Liver (tissue), 9 donors: ENCODE data around the gene MAP1LC3B2. TPM values are rescaled to one million over a fixed set of nuclear protein-coding genes. Genes with fewer than 3 reads are reported as not detected.
"Not testable (repeated sequence)": the region's sequence is repeated elsewhere in the genome, so short reads cannot be mapped to it uniquely, and the experiment has no call there.

ENCODE experiments used
- DNase-seq: peaks from one replicate; pipeline ENCODE4 v3.0.0-alpha.2; 2017; ENCODE audit warnings: low spot score
- H3K27ac ChIP-seq, 2 donors: one replicate each; pipeline ENCODE4 v1.7.0; 2013; ENCODE audit warnings: inconsistent platforms in 2 of 2, low read length in 2 of 2, control low read depth in 1 of 2, low read depth in 1 of 2, mild to moderate bottlenecking in 1 of 2
- H3K27me3 ChIP-seq, 4 donors: one replicate each; pipeline versions ENCODE4 v1.6.1 to v1.7.0; 2013; ENCODE audit warnings: low read length in 3 of 4, inconsistent platforms in 1 of 4, mild to moderate bottlenecking in 1 of 4, moderate library complexity in 1 of 4; ENCODE audit not compliant: control insufficient read depth in 4 of 4, insufficient read depth in 4 of 4
- H3K36me3 ChIP-seq, 4 donors: one replicate each; pipeline versions ENCODE4 v1.6.1 to v1.7.0; 2013; ENCODE audit warnings: low read length in 3 of 4, mild to moderate bottlenecking in 3 of 4, low read depth in 1 of 4, moderate library complexity in 1 of 4; ENCODE audit not compliant: control insufficient read depth in 4 of 4, insufficient read depth in 3 of 4
- H3K4me1 ChIP-seq, 4 donors: one replicate each; pipeline versions ENCODE4 v1.6.1 to v1.7.0; 2013; ENCODE audit warnings: low read length in 3 of 4, mild to moderate bottlenecking in 3 of 4, moderate library complexity in 1 of 4; ENCODE audit not compliant: control insufficient read depth in 4 of 4, insufficient read depth in 4 of 4
- H3K4me3 ChIP-seq, 3 donors: one replicate each; pipeline versions ENCODE4 v1.6.1 to v1.7.0; 2013; ENCODE audit warnings: low read length in 3 of 3, control low read depth in 1 of 3, low read depth in 1 of 3, mild to moderate bottlenecking in 1 of 3
- H3K9ac ChIP-seq, 2 donors: one replicate each; pipeline ENCODE4 v1.7.0; 2013; ENCODE audit warnings: low read length in 2 of 2, mild to moderate bottlenecking in 2 of 2, moderate library complexity in 2 of 2, control low read depth in 1 of 2, low read depth in 1 of 2
- H3K9me3 ChIP-seq, 4 donors: one replicate each; pipeline versions ENCODE4 v1.6.1 to v1.7.0; 2013; ENCODE audit warnings: low read length in 3 of 4; ENCODE audit not compliant: control insufficient read depth in 4 of 4
- EGR1 ChIP-seq, 2 donors: IDR thresholded peaks; 2 replicates each; pipeline ENCODE4 v1.6.1; 2016 to 2018; ENCODE audit warnings: antibody characterized with exemption in 2 of 2, low read depth in 2 of 2
- FOXA2 ChIP-seq: IDR thresholded peaks from 2 replicates; pipeline ENCODE4 v1.6.1; 2016; ENCODE audit warnings: antibody characterized with exemption
- GABPA ChIP-seq, 2 donors: IDR thresholded peaks in 1 of 2; conservative IDR thresholded peaks in 1 of 2; 2 replicates each; pipeline ENCODE4 v1.6.1; 2016; ENCODE audit warnings: antibody characterized with exemption in 2 of 2, mild to moderate bottlenecking in 1 of 2, moderate library complexity in 1 of 2
- HNF4G ChIP-seq: IDR thresholded peaks from 2 replicates; pipeline ENCODE4 v1.6.1; 2016; ENCODE audit warnings: antibody characterized with exemption
- NR2F2 ChIP-seq: IDR thresholded peaks from 2 replicates; pipeline ENCODE4 v1.6.1; 2016; ENCODE audit warnings: antibody characterized with exemption
- RXRA ChIP-seq, 2 donors: IDR thresholded peaks; 2 replicates each; pipeline ENCODE4 v1.6.1; 2017 to 2018; ENCODE audit warnings: antibody characterized with exemption in 2 of 2, mild to moderate bottlenecking in 1 of 2
- WGBS: extraction: QIAGEN DNeasy Blood & Tissue Kit; methylation state at CpG from one replicate; pipeline ENCODE4 v1.1.7; 2013; 5-methylcytosine and 5-hydroxymethylcytosine counted together
- polyA plus RNA-seq, 2 donors: library from polyadenylated mRNA; stranded (reverse) in 1 of 2; unstranded in 1 of 2; fragments of 200-250 nt in 1 of 2; fragments of >200 nt in 1 of 2; fragmentation: Nextera tagmentation in 1 of 2; extraction: Ambion mirVana in 1 of 2; gene quantifications; one replicate each; pipeline versions ENCODE4 v1.2.1 to v1.2.3, GENCODE V29; 2013 to 2015
- total RNA-seq, 2 donors: library from RNA; depleted of rRNA; stranded (reverse); fragments of >200 nt; gene quantifications; one replicate each; pipeline ENCODE4 v1.2.3, GENCODE V29; 2014
- TF ChIP-seq, protein P1 (sequence below): IDR thresholded peaks from 2 replicates; pipeline ENCODE4 v1.6.1; 2016; ENCODE audit warnings: antibody characterized with exemption
- TF ChIP-seq, protein P2 (sequence below): IDR thresholded peaks from 2 replicates; pipeline ENCODE4 v1.6.1; 2016; ENCODE audit warnings: antibody characterized with exemption, mild to moderate bottlenecking
- donor health status: healthy.
- donor health status: healthy.
- donor health status: healthy.
- donor health status: healthy.
- donor health status: healthy.

Gene MAP1LC3B2
- total and polyA plus RNA-seq, 4 donors = 1.3 to 7.7 TPM; not detected in 2

DNA sequence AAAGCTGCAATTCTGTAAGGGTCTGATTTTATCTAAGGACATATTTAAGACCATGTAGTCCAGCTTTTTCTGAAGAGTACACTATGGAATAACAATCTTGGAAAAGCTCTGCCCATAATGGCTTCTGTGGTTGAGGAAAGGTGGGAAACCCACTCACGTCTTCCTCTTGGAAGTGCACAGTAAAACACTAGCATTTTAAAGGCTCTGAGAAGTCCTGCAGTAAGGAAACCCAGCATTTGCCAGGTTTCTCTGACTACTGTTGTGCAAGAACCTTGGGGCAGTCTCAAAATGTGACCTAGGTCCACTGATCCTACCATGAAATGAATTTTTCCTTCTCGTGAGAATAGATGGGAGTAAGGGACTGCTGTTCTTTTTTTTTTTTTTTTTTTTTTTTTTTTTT is 11.9 kb downstream of the MAP1LC3B2 start:
- 89% methylated on average over 2 of the region's 2 CpGs for WGBS
- Histone ChIP-seq H3K9ac (no peak overlapping the region), H3K4me3 (no peak overlapping the region), H3K36me3 (no peaks in the 10 kb centered on the region), H3K4me1 (no peaks in the 10 kb centered on the region), H3K9me3 (no peaks in the 10 kb centered on the region), H3K27ac (no peak overlapping the region), H3K27me3 (no peaks in the 10 kb centered on the region)
- no peak for TF ChIP-seq EGR1 (IDR thresholded peaks at IDR 0.05; ENCODE audit: low read depth in 2 of 2)
- no peak for DNase-seq

DNA sequence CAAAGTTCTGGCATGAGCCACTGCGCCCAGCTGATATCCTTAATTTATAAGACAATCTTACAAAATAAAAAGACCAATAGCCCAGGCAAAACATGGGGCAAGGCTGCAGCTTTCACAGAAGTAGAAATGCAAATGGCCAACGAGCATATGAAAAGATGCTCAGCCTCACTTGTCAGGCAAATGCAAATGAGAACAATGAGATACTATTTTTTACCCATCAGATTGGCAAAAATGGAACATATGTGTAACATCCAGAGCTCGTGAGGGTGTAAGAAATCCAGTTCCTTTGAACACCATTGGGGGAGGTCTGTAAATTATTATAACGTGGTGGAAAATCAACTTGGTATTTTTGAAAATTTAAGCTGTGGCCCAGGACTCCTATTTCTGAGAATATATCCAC is 14.6 kb downstream of the MAP1LC3B2 start:
- WGBS = 89% methylated on average over 4 of the region's 4 CpGs

DNA sequence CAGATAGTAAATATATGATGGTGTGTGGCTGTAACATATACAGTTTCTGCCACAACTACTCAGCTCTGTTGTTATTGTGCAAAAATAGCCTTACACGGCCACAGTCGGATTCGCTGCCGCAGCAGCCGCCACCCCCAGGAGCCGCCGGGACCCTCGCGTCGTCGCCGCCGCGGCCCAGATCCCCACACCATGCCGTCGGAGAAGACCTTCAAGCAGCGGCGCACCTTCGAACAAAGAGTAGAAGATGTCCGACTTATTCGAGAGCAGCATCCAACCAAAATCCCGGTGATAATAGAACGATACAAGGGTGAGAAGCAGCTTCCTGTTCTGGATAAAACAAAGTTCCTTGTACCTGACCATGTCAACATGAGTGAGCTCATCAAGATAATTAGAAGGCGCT is 16.6 kb downstream of the MAP1LC3B2 start:
- 90% methylated on average over 24 of the region's 24 CpGs for WGBS
- not testable (repeated sequence) for H3K27me3 ChIP-seq, H3K27ac ChIP-seq, H3K4me1 ChIP-seq, H3K4me3 ChIP-seq, H3K9me3 ChIP-seq, H3K9ac ChIP-seq, DNase-seq, H3K36me3 ChIP-seq

More for the DNA sequence above, 14.6 kb downstream of the MAP1LC3B2 start:
- Histone ChIP-seq H3K36me3 (no peaks in the 10 kb centered on the region), H3K27me3 (no peaks in the 10 kb centered on the region), H3K4me1 (no peaks in the 10 kb centered on the region), H3K27ac (no peak overlapping the region), H3K9ac (no peak overlapping the region), H3K4me3 (no peak overlapping the region), H3K9me3 (no peaks in the 10 kb centered on the region)
- TF ChIP-seq, protein P1, sequence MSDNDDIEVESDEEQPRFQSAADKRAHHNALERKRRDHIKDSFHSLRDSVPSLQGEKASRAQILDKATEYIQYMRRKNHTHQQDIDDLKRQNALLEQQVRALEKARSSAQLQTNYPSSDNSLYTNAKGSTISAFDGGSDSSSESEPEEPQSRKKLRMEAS = no peak
- DNase-seq = no peak

DNA sequence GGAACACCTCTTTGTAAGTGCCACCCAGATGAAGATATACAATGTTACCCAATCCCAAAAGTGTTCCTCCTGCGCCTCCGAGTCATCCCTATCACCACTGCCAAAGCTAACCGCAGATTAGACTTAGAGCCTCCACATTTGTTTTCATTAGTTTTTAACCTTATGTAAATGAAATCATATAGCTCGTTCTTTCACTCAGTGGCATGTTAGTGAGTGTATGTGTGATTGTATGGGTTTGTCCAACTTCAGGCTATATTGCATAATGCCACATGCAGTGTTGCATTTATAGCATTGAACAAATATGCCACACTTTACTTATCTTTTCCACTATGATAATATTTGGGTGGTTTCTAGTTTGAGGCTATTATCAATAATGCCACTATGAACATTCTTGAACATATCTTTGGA is 18.0 kb downstream of the MAP1LC3B2 start:
- TF ChIP-seq, protein P2, sequence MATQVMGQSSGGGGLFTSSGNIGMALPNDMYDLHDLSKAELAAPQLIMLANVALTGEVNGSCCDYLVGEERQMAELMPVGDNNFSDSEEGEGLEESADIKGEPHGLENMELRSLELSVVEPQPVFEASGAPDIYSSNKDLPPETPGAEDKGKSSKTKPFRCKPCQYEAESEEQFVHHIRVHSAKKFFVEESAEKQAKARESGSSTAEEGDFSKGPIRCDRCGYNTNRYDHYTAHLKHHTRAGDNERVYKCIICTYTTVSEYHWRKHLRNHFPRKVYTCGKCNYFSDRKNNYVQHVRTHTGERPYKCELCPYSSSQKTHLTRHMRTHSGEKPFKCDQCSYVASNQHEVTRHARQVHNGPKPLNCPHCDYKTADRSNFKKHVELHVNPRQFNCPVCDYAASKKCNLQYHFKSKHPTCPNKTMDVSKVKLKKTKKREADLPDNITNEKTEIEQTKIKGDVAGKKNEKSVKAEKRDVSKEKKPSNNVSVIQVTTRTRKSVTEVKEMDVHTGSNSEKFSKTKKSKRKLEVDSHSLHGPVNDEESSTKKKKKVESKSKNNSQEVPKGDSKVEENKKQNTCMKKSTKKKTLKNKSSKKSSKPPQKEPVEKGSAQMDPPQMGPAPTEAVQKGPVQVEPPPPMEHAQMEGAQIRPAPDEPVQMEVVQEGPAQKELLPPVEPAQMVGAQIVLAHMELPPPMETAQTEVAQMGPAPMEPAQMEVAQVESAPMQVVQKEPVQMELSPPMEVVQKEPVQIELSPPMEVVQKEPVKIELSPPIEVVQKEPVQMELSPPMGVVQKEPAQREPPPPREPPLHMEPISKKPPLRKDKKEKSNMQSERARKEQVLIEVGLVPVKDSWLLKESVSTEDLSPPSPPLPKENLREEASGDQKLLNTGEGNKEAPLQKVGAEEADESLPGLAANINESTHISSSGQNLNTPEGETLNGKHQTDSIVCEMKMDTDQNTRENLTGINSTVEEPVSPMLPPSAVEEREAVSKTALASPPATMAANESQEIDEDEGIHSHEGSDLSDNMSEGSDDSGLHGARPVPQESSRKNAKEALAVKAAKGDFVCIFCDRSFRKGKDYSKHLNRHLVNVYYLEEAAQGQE = no peak
- TF ChIP-seq HNF4G = no peak
- TF ChIP-seq RXRA (IDR thresholded peaks at IDR 0.05) = no peak
- no peak for TF ChIP-seq GABPA (IDR thresholded peaks at IDR 0.05 in 1 of 2, conservative IDR thresholded peaks at IDR 0.05 in 1 of 2)
- TF ChIP-seq NR2F2 = no peak
- TF ChIP-seq FOXA2 = no peak
- Histone ChIP-seq H3K27me3 (no peaks in the 10 kb centered on the region), H3K9me3 (no peaks in the 10 kb centered on the region), H3K4me3 (no peak overlapping the region), H3K36me3 (no peaks in the 10 kb centered on the region), H3K9ac (no peak overlapping the region), H3K27ac (no peak overlapping the region), H3K4me1 (no peaks in the 10 kb centered on the region)
- DNase-seq = no peak
- WGBS = 95% methylated on average over 4 of the region's 4 CpGs
